Stimulated activated CD8-positive, alpha-beta memory T cell treated with anti-CD3 and anti-CD28 coated beads, Interleukin-15, amount 100 ng/mL, for 4 hours (primary cell): ENCODE measurements around the gene KIF23.

Experiments
- DNase-seq, 2 donors: peaks; one replicate each; pipeline ENCODE4 v3.0.0-alpha.2; 2020; ENCODE audit warnings: low read depth in 2 of 2

Gene KIF23

DNA sequence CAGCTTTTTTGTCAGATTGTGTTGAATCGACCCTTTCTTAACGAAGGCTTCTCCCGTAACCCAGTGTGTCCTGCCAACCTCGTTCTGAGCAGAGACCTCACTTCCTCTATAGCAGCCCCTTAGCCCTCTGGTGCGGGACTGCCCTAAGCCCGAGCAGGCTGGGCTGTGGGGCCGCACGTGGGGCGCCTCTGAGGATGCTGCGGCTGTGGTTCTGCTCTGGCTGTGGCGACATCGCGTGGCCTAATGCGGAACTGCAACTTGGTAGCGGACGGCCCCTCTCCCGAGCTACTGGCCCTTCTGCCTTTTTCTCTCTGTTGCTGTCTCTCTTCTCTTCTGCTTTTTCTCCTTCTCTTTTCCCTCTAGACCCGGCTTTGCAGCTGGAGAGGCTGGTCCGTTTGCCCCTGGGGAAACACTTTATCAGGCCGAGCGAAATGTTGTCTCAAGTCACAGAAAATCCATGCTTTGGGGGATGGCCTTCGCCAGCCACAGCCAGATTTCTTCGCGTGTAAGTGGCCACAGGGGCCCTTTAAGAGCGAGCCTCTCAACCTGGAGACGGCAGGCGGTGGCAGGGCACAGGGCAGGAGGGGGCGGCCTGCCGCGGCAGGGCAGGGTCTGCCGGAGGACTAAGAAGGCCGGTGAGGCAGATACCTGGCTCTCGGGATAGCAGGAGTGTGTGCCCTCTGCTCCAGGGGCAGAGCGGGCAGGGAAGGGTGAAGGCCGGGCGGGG is 19.4 kb upstream of the KIF23 start:
- peak; percentile 56 to 58 for DNase-seq

- no peak for DNase-seq
Measured at GRCh38 chr15:69395460-69395859, 18.7 kb upstream of the KIF23 start.

GRCh38 chr15:69395991-69396390 is 18.2 kb upstream of the KIF23 start:
- no peak for DNase-seq

DNA sequence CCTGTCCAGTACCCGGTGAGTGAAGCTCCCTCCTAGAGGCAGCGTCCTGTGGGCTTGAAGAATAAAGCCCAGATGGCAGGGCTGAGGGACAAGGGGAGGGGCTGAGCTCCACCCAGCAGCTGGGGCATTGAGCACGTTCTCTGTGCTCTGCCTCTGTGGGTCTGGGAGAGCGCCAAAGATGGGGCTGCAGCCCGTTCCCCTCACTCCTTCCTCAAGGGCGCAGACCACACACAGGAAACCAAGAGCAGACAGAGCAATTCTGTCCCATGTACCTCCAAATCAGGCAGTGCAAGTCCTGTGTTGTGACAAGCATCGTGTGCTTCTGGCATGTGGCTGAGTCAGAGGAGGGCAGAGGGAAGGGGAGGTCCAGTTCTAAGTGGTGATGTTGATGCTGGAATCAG is 15.7 kb upstream of the KIF23 start:
- DNase-seq: no peak

DNA sequence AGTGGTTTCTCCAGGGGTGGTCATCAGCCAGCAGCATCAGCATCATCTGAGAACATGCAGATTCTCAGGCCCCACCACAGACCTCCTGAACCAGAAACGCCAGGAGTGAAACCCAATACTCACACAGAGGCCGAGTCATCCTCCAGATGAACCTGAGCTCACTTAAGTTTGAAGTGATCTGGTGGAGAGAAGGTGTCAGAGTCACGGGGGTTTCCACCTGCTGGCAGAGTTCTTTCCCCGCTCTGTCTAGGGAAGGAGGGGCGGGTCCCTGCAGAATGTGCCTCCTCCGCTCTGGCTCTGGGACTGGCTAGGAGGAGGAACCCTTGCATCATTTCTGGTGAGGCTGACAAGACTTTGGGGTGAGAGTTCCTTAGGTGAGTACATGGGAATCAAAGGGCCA is 13.3 kb upstream of the KIF23 start:
- DNase-seq: no peak

DNA sequence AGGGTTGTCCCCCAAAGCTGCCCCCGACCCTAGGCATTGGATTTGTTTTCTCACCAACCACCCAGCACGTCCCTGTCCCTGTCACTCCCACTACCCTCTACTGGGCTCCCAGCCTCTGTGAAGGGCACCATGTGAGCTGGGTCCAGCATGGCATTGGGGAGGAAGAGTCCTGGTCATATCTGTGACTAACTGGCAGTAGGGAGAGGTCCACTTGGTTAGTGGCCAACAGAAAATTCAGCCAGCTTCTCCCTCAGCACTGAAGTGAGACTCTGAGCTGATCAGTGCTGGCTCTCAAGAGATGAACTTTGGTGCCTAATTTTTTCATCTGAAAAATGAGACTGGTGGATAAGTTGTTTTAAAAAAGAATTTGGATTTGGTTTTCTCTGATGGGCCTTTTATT is 11.3 kb upstream of the KIF23 start:
- DNase-seq: no peak

DNA sequence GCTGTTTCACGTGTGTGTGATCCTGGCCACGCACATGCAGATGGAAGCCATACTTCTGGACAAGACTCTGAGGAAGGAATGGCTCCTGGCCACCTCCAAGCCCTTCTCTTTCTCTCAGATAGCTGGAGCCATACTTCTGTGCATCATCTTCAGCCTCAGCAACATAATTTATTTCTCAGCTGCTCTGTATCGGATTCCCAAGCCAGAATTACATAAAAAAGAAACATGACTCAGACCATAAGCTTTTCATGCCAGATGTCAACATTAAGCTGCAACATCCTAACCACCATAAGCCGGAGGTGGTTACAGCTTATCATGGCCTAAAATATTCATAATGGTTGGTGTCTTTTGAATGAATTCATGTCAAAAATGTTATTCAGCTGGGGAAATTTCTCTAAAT is 10.6 kb upstream of the KIF23 start:
- DNase-seq: no peak

GRCh38 chr15:69405110-69405509 is 9.0 kb upstream of the KIF23 start:
- no peak for DNase-seq

DNA sequence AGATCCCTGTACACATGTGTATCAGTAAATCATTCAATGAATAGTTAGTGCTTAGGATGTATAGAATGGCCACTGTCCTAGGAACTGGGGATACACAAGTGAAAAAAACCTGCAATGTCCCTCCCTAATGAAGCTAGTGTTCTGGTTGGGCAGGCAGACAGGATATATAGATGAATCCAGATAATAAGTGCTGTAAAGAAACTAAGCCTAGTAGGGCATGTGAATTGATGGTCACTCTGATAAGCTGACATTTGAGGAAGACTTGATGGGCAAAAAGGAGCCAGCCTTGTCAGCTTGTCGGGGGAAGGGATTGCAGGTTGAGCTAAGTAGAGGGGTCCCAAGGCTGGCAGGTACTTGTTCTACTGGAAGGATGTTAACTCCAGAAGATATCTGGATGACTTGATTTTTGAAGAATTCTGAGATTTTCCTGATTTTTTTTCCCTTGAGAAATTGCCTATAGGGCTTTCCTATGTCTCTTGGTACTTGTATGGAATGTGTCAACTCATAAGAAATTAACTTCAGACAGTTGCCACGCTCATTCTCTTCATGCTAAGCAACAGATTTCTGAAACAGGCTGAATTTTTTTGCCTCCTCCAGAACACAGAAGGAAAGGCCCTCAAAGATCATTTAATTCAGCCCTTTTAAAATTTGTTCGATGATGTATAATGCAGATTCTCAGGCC is 6.3 kb upstream of the KIF23 start:
- DNase-seq: no peak

DNA sequence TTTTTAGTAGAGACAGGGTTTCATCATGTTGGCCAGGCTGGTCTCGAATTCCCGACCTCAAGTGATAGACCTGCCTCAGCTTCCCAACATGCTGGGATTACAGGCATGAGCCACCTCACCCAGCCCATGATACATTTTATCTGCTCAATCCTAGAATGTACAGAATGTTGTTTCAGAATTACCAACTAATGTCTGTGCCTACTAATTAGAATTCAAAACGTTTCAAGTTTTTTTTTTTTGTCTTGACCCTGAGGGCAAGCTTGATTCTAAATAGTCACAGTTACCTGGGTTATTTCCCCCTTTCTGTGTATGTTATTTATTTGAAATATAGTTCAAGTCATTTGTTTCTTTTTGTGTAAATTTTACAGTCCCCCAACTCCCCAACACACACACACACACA is 5.3 kb upstream of the KIF23 start:
- no peak for DNase-seq

GRCh38 chr15:69410248-69410874 is 3.8 kb upstream of the KIF23 start:
- DNase-seq: no peak

GRCh38 chr15:69412274-69412673 is 1.9 kb upstream of the KIF23 start:
- DNase-seq: no peak

GRCh38 chr15:69412701-69413100 is 1.4 kb upstream of the KIF23 start:
- no peak for DNase-seq

DNA sequence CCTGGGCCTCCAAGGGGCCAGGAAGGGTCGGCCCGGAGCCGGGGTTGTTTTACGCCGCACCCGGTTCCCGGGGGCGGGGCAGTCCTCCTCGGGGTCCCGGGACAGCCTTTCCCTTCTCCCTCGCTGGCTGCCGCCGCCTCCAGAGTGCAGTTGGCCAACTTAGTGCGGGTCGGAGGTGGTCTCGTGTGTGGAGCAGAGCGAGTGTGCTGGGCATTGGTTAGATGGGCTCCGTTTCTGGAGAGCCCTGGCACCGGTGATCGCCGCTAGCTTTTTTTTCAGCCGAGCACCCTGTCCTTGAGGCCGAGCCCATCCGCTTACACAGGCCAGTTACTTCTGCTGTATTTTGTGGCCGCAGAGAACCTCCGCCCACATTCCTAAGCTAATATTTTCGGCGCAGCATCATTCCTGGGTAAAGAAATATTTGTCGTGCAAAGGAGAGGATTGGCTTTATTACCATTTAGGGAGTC is 585 bp downstream of the KIF23 start:
- no peak for DNase-seq

DNA sequence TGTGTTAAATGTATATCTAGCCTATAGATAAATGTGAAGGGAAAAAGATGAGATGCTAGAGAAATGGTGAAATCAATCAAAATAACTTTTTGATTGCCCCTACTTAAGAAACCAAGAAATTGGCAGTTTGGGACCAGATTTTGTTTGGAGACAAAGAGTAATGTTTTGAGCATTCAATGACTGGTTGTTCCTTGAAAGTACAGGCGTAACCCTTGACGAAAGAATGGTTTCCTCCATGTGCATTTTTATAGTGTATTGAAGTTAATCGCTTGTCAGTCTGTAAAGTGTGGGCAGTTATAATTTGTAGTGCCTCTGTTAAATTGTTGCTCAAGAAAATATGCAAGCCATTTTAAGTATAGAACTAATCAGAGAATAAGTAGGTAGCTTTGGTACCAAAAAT is 1.2 kb downstream of the KIF23 start:
- no peak for DNase-seq

DNA sequence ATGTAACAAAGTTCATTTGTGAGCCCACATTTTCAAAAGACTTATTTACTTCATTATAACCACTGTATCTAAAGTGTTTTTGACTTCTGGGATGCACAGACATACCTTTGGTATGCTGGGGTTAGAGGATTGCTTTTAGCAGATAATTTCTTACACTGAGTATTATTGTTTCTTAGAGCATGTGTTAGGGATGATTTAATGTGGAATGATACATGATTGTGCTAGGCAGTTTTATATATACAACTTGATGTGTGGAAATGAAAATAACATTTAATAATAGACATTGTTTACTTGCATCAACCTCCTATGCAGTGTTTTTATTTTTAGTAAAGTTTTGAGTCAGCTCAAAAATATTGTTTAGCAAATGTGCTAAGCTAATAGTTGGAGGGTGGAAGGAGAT is 3.4 kb downstream of the KIF23 start:
- no peak for DNase-seq

DNA sequence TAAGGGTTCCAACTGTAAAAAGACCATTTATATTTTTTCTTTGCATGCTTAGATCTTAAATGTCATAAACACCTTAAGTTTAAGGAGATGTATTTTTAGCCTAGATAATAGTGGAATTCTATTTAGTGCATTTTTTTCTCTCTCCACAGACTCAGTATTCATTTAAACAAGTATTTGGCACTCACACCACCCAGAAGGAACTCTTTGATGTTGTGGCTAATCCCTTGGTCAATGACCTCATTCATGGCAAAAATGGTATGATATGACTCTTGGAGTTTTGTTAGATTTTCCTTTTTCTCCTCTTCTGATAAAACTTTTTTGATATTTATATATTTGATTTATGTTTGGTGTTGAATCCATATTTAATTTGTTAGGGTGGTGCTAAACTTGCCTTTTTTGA is 7.3 kb downstream of the KIF23 start:
- no peak for DNase-seq

- no peak for DNase-seq
Measured at GRCh38 chr15:69422336-69422895, 8.3 kb downstream of the KIF23 start.

DNA sequence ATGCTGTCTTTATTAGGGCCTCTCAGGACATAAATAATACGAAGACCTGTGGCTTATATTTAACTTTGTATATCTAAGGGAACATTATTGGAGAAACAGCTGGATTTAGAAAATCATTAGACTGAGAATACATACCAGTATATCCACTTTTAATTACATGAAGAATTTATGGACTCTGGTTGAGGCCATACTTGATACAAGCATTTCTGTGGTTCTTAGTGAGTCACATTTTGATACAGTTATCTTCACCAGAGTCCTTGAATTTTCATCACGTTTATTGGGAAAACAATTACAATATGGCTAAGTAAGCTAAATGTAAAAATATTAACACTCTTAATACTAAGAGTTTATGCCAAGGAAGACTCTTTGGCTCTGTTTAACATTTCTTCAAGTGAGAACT is 9.9 kb downstream of the KIF23 start:
- no peak for DNase-seq

GRCh38 chr15:69424748-69425413 is 10.7 kb downstream of the KIF23 start:
- DNase-seq: no peak

- no peak for DNase-seq
Measured at GRCh38 chr15:69433831-69434230, 19.7 kb downstream of the KIF23 start.

- DNase-seq: no peak
Measured at GRCh38 chr15:69434238-69434637, 20.1 kb downstream of the KIF23 start.
